Middle frontal gyrus (tissue), 1 donor: Measurements from ENCODE around the gene IL10RB.

Experiments
- DNase-seq: peaks from one replicate; pipeline ENCODE4 v3.0.0-alpha.2; 2015; ENCODE audit warnings: low spot score; ENCODE audit errors: extremely low spot score

Gene IL10RB

GRCh38 chr21:33330726-33331125, 64.6 kb downstream of the IL10RB start:
- DNase-seq: no peak

- DNase-seq: no peak
Measured at GRCh38 chr21:33332143-33332542, 66.0 kb downstream of the IL10RB start.

GRCh38 chr21:33334191-33334590, 68.0 kb downstream of the IL10RB start:
- no peak for DNase-seq

GRCh38 chr21:33334824-33335223, 68.7 kb downstream of the IL10RB start:
- no peak for DNase-seq

- no peak for DNase-seq
Measured at GRCh38 chr21:33339135-33339534, 73.0 kb downstream of the IL10RB start.

- no peak for DNase-seq
Measured at GRCh38 chr21:33339918-33340317, 73.8 kb downstream of the IL10RB start.

- no peak for DNase-seq
Measured at GRCh38 chr21:33345751-33346238, 79.6 kb downstream of the IL10RB start.
